Measurements from ENCODE around the gene TARP.

GRCh38 chr7:38284553-38284952 is 11.1 kb upstream of the TARP start:
- TF ChIP-seq CTCF (conservative IDR thresholded peaks at IDR 0.05; ENCODE audit: low read length): no peak
- no peak for TF ChIP-seq EZH2phosphoT487 (IDR thresholded peaks at IDR 0.05; ENCODE audit: borderline replicate concordance)
